IMR-90 (cell line): ENCODE results near the gene HMGCL. TPM values are rescaled to one million over a fixed set of nuclear protein-coding genes. Genes with fewer than 3 reads are reported as not detected.

Experiments used
- ATAC-seq: fragments of 200-7000 bp; cut with Tn5 transposase; 2 replicates; pipeline ENCODE4 v1.9.1; 2020; ENCODE audit warnings: low read depth, mild to moderate bottlenecking, moderate library complexity
- BruUV-seq: library from RNA; stranded (reverse); fragments of 400-500 nt; replicated peaks from 2 replicates; lab custom pipeline; 2021; lab: Mats Ljungman, UMichigan
- CTCF ChIA-PET: fragments of 300-600 bp; formaldehyde crosslinking; extraction: SDS; loops from one replicate; lab custom pipeline; 2021; ENCODE audit warnings: antibody characterized with exemption; lab: Yijun Ruan, JAX
- POLR2A ChIA-PET: fragments of 300-600 bp; sonication (Branson Sonifier 250); formaldehyde crosslinking; loops from one replicate; lab custom pipeline; 2022; ENCODE audit warnings: antibody characterized with exemption; ENCODE audit not compliant: unreplicated experiment; lab: Charles Lee
- DNase-seq: peaks from one replicate; pipeline ENCODE4 v3.0.0; 2013
- H2AFZ ChIP-seq: replicated peaks from 2 replicates; pipeline ENCODE3; 2013; ENCODE audit warnings: low read length, mild to moderate bottlenecking; ENCODE audit not compliant: poor library complexity
- H2AK5ac ChIP-seq: 2 replicates; pipeline ENCODE4 v1.6.1; 2013; ENCODE audit warnings: low read depth, low read length, inconsistent platforms
- H2AK9ac ChIP-seq: replicated peaks from 2 replicates; pipeline ENCODE3; 2013; ENCODE audit warnings: mild to moderate bottlenecking, low read depth, low read length, moderate library complexity; ENCODE audit not compliant: poor library complexity
- H2BK120ac ChIP-seq: 2 replicates; pipeline ENCODE4 v1.6.1; 2013; ENCODE audit warnings: low read depth, low read length, inconsistent platforms
- H2BK15ac ChIP-seq: 3 replicates; pipeline ENCODE4 v1.6.1; 2013; ENCODE audit warnings: low read depth, low read length, inconsistent platforms
- H2BK20ac ChIP-seq: 2 replicates; pipeline ENCODE4 v1.6.1; 2013; ENCODE audit warnings: low read depth, mild to moderate bottlenecking, inconsistent platforms, low read length, moderate library complexity
- H2BK5ac ChIP-seq: 2 replicates; pipeline ENCODE4 v1.6.1; 2013; ENCODE audit warnings: mild to moderate bottlenecking, low read depth, low read length, inconsistent platforms; ENCODE audit not compliant: poor library complexity, severe bottlenecking
- H3K14ac ChIP-seq: replicated peaks from 2 replicates; pipeline ENCODE4 v1.6.1; 2013; ENCODE audit warnings: low read depth, low read length, inconsistent platforms
- H3K18ac ChIP-seq: 2 replicates; pipeline ENCODE4 v1.6.1; 2013; ENCODE audit warnings: low read depth, low read length, control low read depth
- H3K23ac ChIP-seq: 2 replicates; pipeline ENCODE4 v1.6.1; 2013; ENCODE audit warnings: low read depth, low read length, inconsistent platforms
- H3K27ac ChIP-seq: 2 replicates; pipeline ENCODE4 v1.5.1; 2013; ENCODE audit warnings: mild to moderate bottlenecking, control low read depth, low read length; ENCODE audit not compliant: insufficient read depth
- H3K27me3 ChIP-seq: 2 replicates; pipeline ENCODE4 v1.6.1; 2013; ENCODE audit warnings: low read length; ENCODE audit not compliant: control insufficient read depth, insufficient read depth
- H3K36me3 ChIP-seq: 2 replicates; pipeline ENCODE4 v1.6.1; 2013; ENCODE audit warnings: low read length, mixed read lengths; ENCODE audit not compliant: control insufficient read depth, insufficient read depth
- H3K4ac ChIP-seq: 2 replicates; pipeline ENCODE4 v1.6.1; 2013; ENCODE audit warnings: low read depth, low read length, inconsistent platforms
- H3K4me1 ChIP-seq: 2 replicates; pipeline ENCODE4 v1.6.1; 2013; ENCODE audit warnings: low read length, mixed read lengths; ENCODE audit not compliant: control insufficient read depth, insufficient read depth
- H3K4me2 ChIP-seq: 2 replicates; pipeline ENCODE4 v1.6.1; 2013; ENCODE audit warnings: low read depth, mild to moderate bottlenecking, control low read depth, low read length, moderate library complexity
- H3K4me3 ChIP-seq: 2 replicates; pipeline ENCODE4 v1.5.1; 2013; ENCODE audit warnings: low read depth, mild to moderate bottlenecking, control low read depth, low read length, moderate library complexity; ENCODE audit not compliant: insufficient read depth
- H3K56ac ChIP-seq: 2 replicates; pipeline ENCODE4 v1.6.1; 2013; ENCODE audit warnings: low read length, inconsistent platforms; ENCODE audit not compliant: insufficient read depth; ENCODE audit errors: extremely low read depth
- H3K79me1 ChIP-seq, 2 experiments: 2 replicates each; pipeline ENCODE4 v1.6.1; 2013; ENCODE audit warnings: low read length in 2 of 2, inconsistent platforms in 1 of 2, low read depth in 1 of 2
- H3K9ac ChIP-seq: 2 replicates; pipeline ENCODE4 v1.6.1; 2013; ENCODE audit warnings: low read depth, low read length, control low read depth
- H3K9me1 ChIP-seq: 2 replicates; pipeline ENCODE4 v1.6.1; 2013; ENCODE audit warnings: low read length, inconsistent platforms; ENCODE audit not compliant: insufficient read depth
- H3K9me3 ChIP-seq: 2 replicates; pipeline ENCODE4 v1.6.1; 2013; ENCODE audit warnings: low read length; ENCODE audit not compliant: control insufficient read depth, insufficient read depth
- H4K20me1 ChIP-seq: 2 replicates; pipeline ENCODE4 v1.6.1; 2013; ENCODE audit warnings: low read length, inconsistent platforms; ENCODE audit not compliant: insufficient read depth
- H4K5ac ChIP-seq: 2 replicates; pipeline ENCODE4 v1.6.1; 2013; ENCODE audit warnings: mild to moderate bottlenecking, low read depth, low read length, control low read depth
- H4K8ac ChIP-seq, 2 experiments: 2 replicates each; pipeline ENCODE4 v1.6.1; 2013; ENCODE audit warnings: low read depth in 2 of 2, low read length in 2 of 2, control low read depth in 1 of 2, inconsistent platforms in 1 of 2
- H4K91ac ChIP-seq: 2 replicates; pipeline ENCODE4 v1.6.1; 2013; ENCODE audit warnings: low read depth, low read length, inconsistent platforms; ENCODE audit not compliant: insufficient read depth
- BHLHE40 ChIP-seq: fragments of 150-350 bp; IDR thresholded peaks from 2 replicates; pipeline ENCODE4 v1.6.1; 2016; ENCODE audit warnings: mild to moderate bottlenecking, low read depth, low read length
- CEBPB ChIP-seq: IDR thresholded peaks from 2 replicates; pipeline ENCODE4 v1.6.1; 2012; ENCODE audit warnings: low read depth, low read length, improper control_type of control experiment
- CHD1 ChIP-seq: IDR thresholded peaks from 2 replicates; pipeline ENCODE4 v1.6.1; 2012; ENCODE audit warnings: low read depth, low read length, improper control_type of control experiment
- CTCF ChIP-seq: conservative IDR thresholded peaks from 2 replicates; pipeline ENCODE4 v1.5.1; 2012; ENCODE audit warnings: mild to moderate bottlenecking, low read depth, low read length, improper control_type of control experiment
- FOS ChIP-seq: fragments of 150-350 bp; IDR thresholded peaks from 2 replicates; pipeline ENCODE4 v1.6.1; 2016; ENCODE audit warnings: low read depth, low read length
- MAFK ChIP-seq: IDR thresholded peaks from 2 replicates; pipeline ENCODE4 v1.6.1; 2012; ENCODE audit warnings: low read depth, low read length, improper control_type of control experiment
- MAZ ChIP-seq: IDR thresholded peaks from 2 replicates; pipeline ENCODE4 v1.6.1; 2012; ENCODE audit warnings: low read depth, mild to moderate bottlenecking, low read length, improper control_type of control experiment, moderate library complexity, borderline replicate concordance
- NFE2L2 ChIP-seq: fragments of 150-350 bp; IDR thresholded peaks from 2 replicates; pipeline ENCODE4 v1.6.1; 2016; ENCODE audit warnings: low read depth, mild to moderate bottlenecking, low read length
- POLR2A ChIP-seq: IDR thresholded peaks from 2 replicates; pipeline ENCODE4 v1.6.1; 2012; ENCODE audit warnings: mild to moderate bottlenecking, low read depth, low read length
- RAD21 ChIP-seq: IDR thresholded peaks from 2 replicates; pipeline ENCODE4 v1.6.1; 2012; ENCODE audit warnings: low read length, improper control_type of control experiment
- RCOR1 ChIP-seq: IDR thresholded peaks from 2 replicates; pipeline ENCODE4 v1.6.1; 2012; ENCODE audit warnings: mild to moderate bottlenecking, low read length, improper control_type of control experiment; ENCODE audit not compliant: insufficient replicate concordance
- RFX5 ChIP-seq: IDR thresholded peaks from 2 replicates; pipeline ENCODE4 v1.8.0; 2012; ENCODE audit warnings: low read depth, mild to moderate bottlenecking, low read length, moderate library complexity
- SMC3 ChIP-seq: fragments of 150-350 bp; IDR thresholded peaks from 2 replicates; pipeline ENCODE4 v1.6.1; 2016; ENCODE audit warnings: low read depth, mild to moderate bottlenecking, antibody characterized with exemption, low read length, moderate library complexity
- USF2 ChIP-seq: fragments of 150-350 bp; IDR thresholded peaks from 2 replicates; pipeline ENCODE4 v1.6.1; 2017; ENCODE audit warnings: mild to moderate bottlenecking, antibody characterized with exemption, low read length, low read depth
- WGBS, 2 experiments: methylation state at CpG; one replicate each; pipeline versions ENCODE4 v1.1.5 to v1.1.7; 2013; ENCODE audit warnings: missing lambda C conversion rate in 2 of 2; ENCODE audit not compliant: insufficient read length in 1 of 2; ENCODE audit errors: extremely low coverage in 2 of 2; 5-methylcytosine and 5-hydroxymethylcytosine counted together
- dilution Hi-C: fragments of 300-500 bp; cut with HindIII; formaldehyde crosslinking; loops from one replicate; pipeline ENCODE4 v1.14.3; 2018; ENCODE audit warnings: low sequenced_read_pairs; ENCODE audit not compliant: unreplicated experiment
- in situ Hi-C: fragments of 300-500 bp; cut with MboI; formaldehyde crosslinking; loops from 3 replicates; pipeline ENCODE4 v1.14.3; 2019; ENCODE audit warnings: low sequenced_read_pairs, inconsistent platforms, mixed read lengths
- intact Hi-C: fragments of 100-400 bp; cut with micrococcal nuclease; formaldehyde crosslinking; loops from 2 replicates; pipeline ENCODE4 v1.10.0; 2022
- polyA plus RNA-seq, 3 experiments: library from polyadenylated mRNA; depleted of rRNA; stranded (reverse); fragments of >200 nt; gene quantifications; 2 replicates each; pipeline ENCODE4 v1.2.3, GENCODE V29; 2012; ENCODE audit warnings: low replicate concordance in 1 of 3
- total RNA-seq: library from RNA; depleted of rRNA; stranded (reverse); fragments of >200 nt; gene quantifications from 2 replicates; pipeline ENCODE4 v1.2.3, GENCODE V29; 2012

Gene HMGCL
- total and polyA plus RNA-seq, 2 of the 4 experiments (the other 2 are of a cell fraction): 30.6 to 33.5 TPM

- TF ChIP-seq NFE2L2 (no peak), RFX5 (no peak)
These were observed 53.0 kb downstream of the HMGCL start (continued) for GRCh38 chr1:23772049-23772853.

GRCh38 chr1:23768733-23769132, 56.5 kb downstream of the HMGCL start:
- Histone ChIP-seq H4K91ac (no peak overlapping the region), H3K9ac (no peak overlapping the region), H4K20me1 (no peaks in the 10 kb centered on the region), H2BK120ac (no peak overlapping the region), H3K18ac (no peak overlapping the region), H3K4ac (no peak overlapping the region), H3K23ac (no peak overlapping the region), H3K79me1 (peaks cover 0 to 3% of the 10 kb centered on the region in 2 experiments; a peak in 1 of 4 replicates), H4K5ac (no peak overlapping the region), H3K27me3 (no peaks in the 10 kb centered on the region), H3K27ac (no peak overlapping the region), H3K4me3 (no peak overlapping the region), H2AK9ac (no peak overlapping the region), H3K56ac (no peak overlapping the region), H2BK5ac (no peak overlapping the region), H3K4me2 (no peak overlapping the region), H3K9me1 (no peaks in the 10 kb centered on the region), H3K36me3 (peaks cover 20% of the 10 kb centered on the region), H2BK15ac (no peak overlapping the region), H3K9me3 (no peaks in the 10 kb centered on the region), H2BK20ac (no peak overlapping the region), H3K4me1 (no peaks in the 10 kb centered on the region), H2AK5ac (no peak overlapping the region), H2AFZ (no peak overlapping the region), H4K8ac (no peak overlapping the region), H3K14ac (no peak overlapping the region)
- DNase-seq (no peak), ATAC-seq (no peak)
- ChIA-PET POLR2A (no interaction called here), CTCF (no interaction called here)
- dilution Hi-C loops: no loop called here
- WGBS, 2 experiments: no CpG with 5 or more reads among the region's 5 CpGs
- intact Hi-C loops: no loop called here
- in situ Hi-C loops: no loop called here
- no TSS peak for BruUV-seq
- TF ChIP-seq SMC3 (no peak), RCOR1 (no peak), MAZ (no peak), NFE2L2 (no peak), CHD1 (no peak), USF2 (no peak), RAD21 (no peak), POLR2A (no peak), CEBPB (no peak), FOS (no peak), CTCF (no peak), BHLHE40 (no peak), MAFK (no peak)
